Left renal cortex interstitium (tissue), 4 donors: ENCODE data around the gene VTI1A. TPM values are rescaled to one million over a fixed set of nuclear protein-coding genes. Genes with fewer than 3 reads are reported as not detected.

Experiments
- DNase-seq, 4 donors: peaks; one replicate each; pipeline ENCODE4 v3.0.0-alpha.2; 2013; ENCODE audit warnings: low read depth in 4 of 4, low spot score in 2 of 4, missing footprints in 1 of 4
- polyA plus RNA-seq, 4 donors: library from polyadenylated mRNA; unstranded; fragments of 120-200 nt; gene quantifications; one replicate each; pipeline ENCODE4 v1.2.1, GENCODE V29; 2013; ENCODE audit not compliant: insufficient read length in 4 of 4

Gene VTI1A
- polyA plus RNA-seq, 4 donors: 20.8 to 24.5 (median 22.1) TPM

- DNase-seq: no peak
Measured at GRCh38 chr10:112502536-112502935, 55.5 kb downstream of the VTI1A start.

DNA sequence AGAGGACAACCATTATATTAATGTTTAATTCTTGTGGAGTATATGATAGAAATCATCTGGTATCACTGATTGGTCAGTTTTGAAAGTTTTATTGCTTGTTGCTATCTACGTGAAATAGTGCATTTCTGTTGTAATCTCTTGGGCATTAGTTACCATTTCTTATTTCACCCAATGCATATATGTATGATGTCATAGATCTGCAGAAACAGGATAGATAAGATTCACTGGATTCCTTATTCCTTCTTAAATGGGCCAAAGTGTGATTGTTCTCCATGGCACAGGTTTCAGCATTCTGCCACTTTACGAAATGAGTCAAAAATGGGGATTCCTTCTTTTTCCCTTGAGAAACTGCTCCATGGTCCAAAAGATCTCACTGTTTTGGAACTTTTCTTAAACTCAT lies 56.6 kb downstream of the VTI1A start:
- DNase-seq: no peak

- no peak for DNase-seq
Measured at GRCh38 chr10:112507046-112507445, 60.0 kb downstream of the VTI1A start.

DNA sequence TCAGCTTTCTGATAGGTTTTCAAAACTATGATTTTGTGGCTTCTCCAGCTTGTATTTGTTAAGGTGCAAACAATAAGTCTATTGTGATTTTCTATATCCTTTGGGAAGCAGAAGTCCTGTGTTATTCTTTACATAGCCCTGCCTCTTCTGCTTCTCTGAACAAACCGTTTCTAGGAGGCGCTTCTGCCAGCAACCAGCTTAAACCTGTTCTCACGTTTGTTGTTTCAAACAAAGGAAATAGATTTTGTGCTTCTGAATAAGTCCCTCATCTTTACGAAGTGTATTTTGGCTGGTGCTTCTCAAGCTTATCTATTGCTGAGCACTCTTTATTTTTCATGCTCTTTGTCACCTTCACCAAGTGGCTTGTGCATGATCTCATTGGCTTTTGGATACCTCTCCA lies 61.0 kb downstream of the VTI1A start:
- no peak for DNase-seq

GRCh38 chr10:112509558-112510291 lies 62.7 kb downstream of the VTI1A start:
- no peak for DNase-seq

DNA sequence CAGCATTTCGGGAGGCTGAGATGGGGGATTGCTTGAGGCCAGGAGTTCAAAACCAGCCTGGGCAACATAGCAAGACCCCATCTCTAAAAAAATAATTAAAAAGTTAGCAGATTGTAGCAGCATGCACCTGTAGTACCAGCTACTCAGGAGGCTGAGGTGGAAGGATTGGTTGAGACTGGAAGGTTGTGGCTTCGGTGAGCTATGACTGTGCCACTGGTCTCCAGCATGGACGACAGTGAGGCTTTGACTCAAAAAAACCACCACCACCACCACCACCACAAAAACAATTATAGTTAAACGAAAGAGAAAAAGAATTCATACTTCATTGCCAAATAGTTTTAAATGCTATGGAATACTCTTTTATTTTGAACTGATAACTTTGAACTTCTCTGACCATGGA lies 63.4 kb downstream of the VTI1A start:
- no peak for DNase-seq

GRCh38 chr10:112512294-112512693 lies 65.3 kb downstream of the VTI1A start:
- DNase-seq: no peak

- DNase-seq: no peak
Measured at GRCh38 chr10:112515126-112515525, 68.1 kb downstream of the VTI1A start.

DNA sequence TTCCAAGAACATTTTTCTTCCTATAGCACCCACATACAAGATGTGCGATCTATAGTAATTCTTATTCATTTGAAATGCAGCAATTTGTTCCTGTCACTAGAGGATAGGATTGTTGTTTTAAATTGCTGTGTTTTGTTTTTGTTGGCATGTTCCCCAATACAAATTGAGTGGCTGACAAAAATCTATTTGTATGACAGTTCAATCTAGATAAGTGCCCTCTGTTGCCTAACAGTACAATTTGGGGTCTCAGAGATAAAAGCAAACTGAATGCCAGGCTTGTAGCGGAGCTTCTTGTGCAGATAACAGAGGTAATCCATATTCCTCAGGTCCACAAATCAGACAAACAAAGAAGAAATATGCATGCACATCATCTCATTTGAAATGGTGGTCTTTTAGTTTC lies 68.8 kb downstream of the VTI1A start:
- DNase-seq: no peak

- no peak for DNase-seq
Measured at GRCh38 chr10:112517451-112517862, 70.4 kb downstream of the VTI1A start.

- no peak for DNase-seq
Measured at GRCh38 chr10:112519133-112519761, 72.2 kb downstream of the VTI1A start.

- no peak for DNase-seq
Measured at GRCh38 chr10:112520914-112521313, 73.9 kb downstream of the VTI1A start.

GRCh38 chr10:112524641-112525040 lies 77.6 kb downstream of the VTI1A start:
- DNase-seq: no peak

DNA sequence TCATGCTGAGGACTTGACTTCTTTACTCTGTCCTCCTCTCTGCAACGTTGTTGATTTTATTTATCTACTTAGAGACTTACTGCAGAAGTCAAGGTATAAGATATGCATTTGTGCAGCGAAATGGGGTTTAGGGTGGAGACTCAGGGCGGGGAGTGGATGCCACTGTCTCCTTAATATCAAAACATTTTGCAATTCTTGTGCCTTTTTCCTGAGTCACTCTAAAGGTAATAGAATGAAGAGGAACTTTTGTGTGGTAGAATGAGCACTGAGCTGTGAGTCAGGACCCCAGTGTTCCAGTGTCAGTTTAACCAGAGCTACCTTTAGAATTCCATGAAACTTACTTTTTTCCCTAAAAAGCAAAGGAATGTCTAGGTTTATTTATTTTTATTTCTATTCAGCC lies 78.2 kb downstream of the VTI1A start:
- DNase-seq: no peak

GRCh38 chr10:112526139-112526538 lies 79.1 kb downstream of the VTI1A start:
- DNase-seq: no peak

GRCh38 chr10:112526906-112527305 lies 79.9 kb downstream of the VTI1A start:
- peak in 1 of 4 donors; percentile 7 for DNase-seq

- DNase-seq: no peak
Measured at GRCh38 chr10:112528235-112528634, 81.2 kb downstream of the VTI1A start.

GRCh38 chr10:112531421-112531820 lies 84.4 kb downstream of the VTI1A start:
- no peak for DNase-seq

DNA sequence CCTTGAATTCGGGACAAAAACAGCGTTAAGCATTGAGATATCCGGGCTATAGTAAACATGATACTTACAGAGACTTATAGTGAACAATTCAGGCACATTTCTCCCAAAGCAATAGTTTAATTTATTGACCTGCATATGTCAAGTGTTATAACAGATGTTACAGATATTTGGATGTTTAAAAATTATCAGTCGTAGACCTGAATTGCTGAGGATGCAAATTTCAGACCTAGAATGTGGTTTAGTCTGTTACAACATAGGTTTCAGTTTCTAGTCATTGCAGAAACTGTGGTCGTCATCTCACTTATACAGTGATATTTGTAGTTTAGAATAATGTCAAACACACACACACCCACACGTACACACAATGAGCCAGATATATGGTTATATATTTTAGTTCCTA lies 85.2 kb downstream of the VTI1A start:
- no peak for DNase-seq

GRCh38 chr10:112532956-112533355 lies 85.9 kb downstream of the VTI1A start:
- no peak for DNase-seq

DNA sequence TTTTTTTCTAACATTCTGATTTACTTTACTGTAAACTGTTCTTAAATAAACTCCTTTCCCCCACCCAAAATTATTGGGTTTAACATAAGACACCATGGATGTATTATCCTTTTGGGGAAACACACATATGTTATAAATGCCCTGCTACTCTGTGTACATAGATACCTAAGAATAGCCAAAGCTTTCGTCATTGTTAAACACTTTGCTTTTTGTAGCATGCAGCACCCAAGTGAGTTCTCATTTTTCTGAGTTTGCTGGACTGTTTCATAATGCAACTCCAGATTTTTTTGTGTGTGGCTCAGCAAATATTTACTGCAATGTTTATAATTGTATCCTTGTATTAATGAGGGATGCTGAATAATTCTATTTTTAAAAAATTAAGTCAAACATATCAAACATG lies 86.9 kb downstream of the VTI1A start:
- DNase-seq: no peak

DNA sequence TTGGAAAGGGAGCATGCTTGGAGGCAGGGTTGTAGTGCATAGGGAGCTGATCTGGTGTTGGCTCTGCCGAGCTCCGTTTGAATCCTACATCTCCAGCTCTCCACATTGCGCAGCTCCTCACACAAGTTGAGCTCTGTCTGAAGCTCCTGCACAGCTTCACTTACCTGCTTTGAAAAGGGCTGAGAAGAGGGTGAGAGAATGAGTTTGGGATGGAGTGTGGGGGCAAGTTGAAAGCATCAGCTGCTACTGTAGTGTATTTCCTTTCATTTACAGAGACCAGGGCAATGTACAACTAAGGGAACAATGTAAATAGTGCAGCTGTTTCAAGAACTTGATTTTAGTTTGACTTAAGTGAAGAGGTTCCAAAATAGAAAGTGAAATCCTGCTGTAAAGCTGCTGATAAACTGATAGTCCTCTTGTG lies 88.5 kb downstream of the VTI1A start:
- DNase-seq: no peak
